IMR-90 (cell line): ENCODE results near the gene PANK3. TPM values are rescaled to one million over a fixed set of nuclear protein-coding genes. Genes with fewer than 3 reads are reported as not detected.

Experiments
- ATAC-seq: fragments of 200-7000 bp; cut with Tn5 transposase; 2 replicates; pipeline ENCODE4 v1.9.1; 2020; ENCODE audit warnings: low read depth, mild to moderate bottlenecking, moderate library complexity
- BruUV-seq: library from RNA; stranded (reverse); fragments of 400-500 nt; replicated peaks from 2 replicates; lab custom pipeline; 2021; lab: Mats Ljungman, UMichigan
- CTCF ChIA-PET: fragments of 300-600 bp; formaldehyde crosslinking; extraction: SDS; loops from one replicate; lab custom pipeline; 2021; ENCODE audit warnings: antibody characterized with exemption; lab: Yijun Ruan, JAX
- POLR2A ChIA-PET: fragments of 300-600 bp; sonication (Branson Sonifier 250); formaldehyde crosslinking; loops from one replicate; lab custom pipeline; 2022; ENCODE audit warnings: antibody characterized with exemption; ENCODE audit not compliant: unreplicated experiment; lab: Charles Lee
- DNase-seq: peaks from one replicate; pipeline ENCODE4 v3.0.0; 2013
- H2AFZ ChIP-seq: replicated peaks from 2 replicates; pipeline ENCODE3; 2013; ENCODE audit warnings: low read length, mild to moderate bottlenecking; ENCODE audit not compliant: poor library complexity
- H2AK5ac ChIP-seq: 2 replicates; pipeline ENCODE4 v1.6.1; 2013; ENCODE audit warnings: low read depth, low read length, inconsistent platforms
- H2AK9ac ChIP-seq: replicated peaks from 2 replicates; pipeline ENCODE3; 2013; ENCODE audit warnings: mild to moderate bottlenecking, low read depth, low read length, moderate library complexity; ENCODE audit not compliant: poor library complexity
- H2BK120ac ChIP-seq: 2 replicates; pipeline ENCODE4 v1.6.1; 2013; ENCODE audit warnings: low read depth, low read length, inconsistent platforms
- H2BK15ac ChIP-seq: 3 replicates; pipeline ENCODE4 v1.6.1; 2013; ENCODE audit warnings: low read depth, low read length, inconsistent platforms
- H2BK20ac ChIP-seq: 2 replicates; pipeline ENCODE4 v1.6.1; 2013; ENCODE audit warnings: low read depth, mild to moderate bottlenecking, inconsistent platforms, low read length, moderate library complexity
- H2BK5ac ChIP-seq: 2 replicates; pipeline ENCODE4 v1.6.1; 2013; ENCODE audit warnings: mild to moderate bottlenecking, low read depth, low read length, inconsistent platforms; ENCODE audit not compliant: poor library complexity, severe bottlenecking
- H3K14ac ChIP-seq: replicated peaks from 2 replicates; pipeline ENCODE4 v1.6.1; 2013; ENCODE audit warnings: low read depth, low read length, inconsistent platforms
- H3K18ac ChIP-seq: 2 replicates; pipeline ENCODE4 v1.6.1; 2013; ENCODE audit warnings: low read depth, low read length, control low read depth
- H3K23ac ChIP-seq: 2 replicates; pipeline ENCODE4 v1.6.1; 2013; ENCODE audit warnings: low read depth, low read length, inconsistent platforms
- H3K27ac ChIP-seq: 2 replicates; pipeline ENCODE4 v1.5.1; 2013; ENCODE audit warnings: mild to moderate bottlenecking, control low read depth, low read length; ENCODE audit not compliant: insufficient read depth
- H3K27me3 ChIP-seq: 2 replicates; pipeline ENCODE4 v1.6.1; 2013; ENCODE audit warnings: low read length; ENCODE audit not compliant: control insufficient read depth, insufficient read depth
- H3K36me3 ChIP-seq: 2 replicates; pipeline ENCODE4 v1.6.1; 2013; ENCODE audit warnings: low read length, mixed read lengths; ENCODE audit not compliant: control insufficient read depth, insufficient read depth
- H3K4ac ChIP-seq: 2 replicates; pipeline ENCODE4 v1.6.1; 2013; ENCODE audit warnings: low read depth, low read length, inconsistent platforms
- H3K4me1 ChIP-seq: 2 replicates; pipeline ENCODE4 v1.6.1; 2013; ENCODE audit warnings: low read length, mixed read lengths; ENCODE audit not compliant: control insufficient read depth, insufficient read depth
- H3K4me2 ChIP-seq: 2 replicates; pipeline ENCODE4 v1.6.1; 2013; ENCODE audit warnings: low read depth, mild to moderate bottlenecking, control low read depth, low read length, moderate library complexity
- H3K4me3 ChIP-seq: 2 replicates; pipeline ENCODE4 v1.5.1; 2013; ENCODE audit warnings: low read depth, mild to moderate bottlenecking, control low read depth, low read length, moderate library complexity; ENCODE audit not compliant: insufficient read depth
- H3K56ac ChIP-seq: 2 replicates; pipeline ENCODE4 v1.6.1; 2013; ENCODE audit warnings: low read length, inconsistent platforms; ENCODE audit not compliant: insufficient read depth; ENCODE audit errors: extremely low read depth
- H3K79me1 ChIP-seq, 2 experiments: 2 replicates each; pipeline ENCODE4 v1.6.1; 2013; ENCODE audit warnings: low read length in 2 of 2, inconsistent platforms in 1 of 2, low read depth in 1 of 2
- H3K9ac ChIP-seq: 2 replicates; pipeline ENCODE4 v1.6.1; 2013; ENCODE audit warnings: low read depth, low read length, control low read depth
- H3K9me1 ChIP-seq: 2 replicates; pipeline ENCODE4 v1.6.1; 2013; ENCODE audit warnings: low read length, inconsistent platforms; ENCODE audit not compliant: insufficient read depth
- H3K9me3 ChIP-seq: 2 replicates; pipeline ENCODE4 v1.6.1; 2013; ENCODE audit warnings: low read length; ENCODE audit not compliant: control insufficient read depth, insufficient read depth
- H4K20me1 ChIP-seq: 2 replicates; pipeline ENCODE4 v1.6.1; 2013; ENCODE audit warnings: low read length, inconsistent platforms; ENCODE audit not compliant: insufficient read depth
- H4K5ac ChIP-seq: 2 replicates; pipeline ENCODE4 v1.6.1; 2013; ENCODE audit warnings: mild to moderate bottlenecking, low read depth, low read length, control low read depth
- H4K8ac ChIP-seq, 2 experiments: 2 replicates each; pipeline ENCODE4 v1.6.1; 2013; ENCODE audit warnings: low read depth in 2 of 2, low read length in 2 of 2, control low read depth in 1 of 2, inconsistent platforms in 1 of 2
- H4K91ac ChIP-seq: 2 replicates; pipeline ENCODE4 v1.6.1; 2013; ENCODE audit warnings: low read depth, low read length, inconsistent platforms; ENCODE audit not compliant: insufficient read depth
- BHLHE40 ChIP-seq: fragments of 150-350 bp; IDR thresholded peaks from 2 replicates; pipeline ENCODE4 v1.6.1; 2016; ENCODE audit warnings: mild to moderate bottlenecking, low read depth, low read length
- CEBPB ChIP-seq: IDR thresholded peaks from 2 replicates; pipeline ENCODE4 v1.6.1; 2012; ENCODE audit warnings: low read depth, low read length, improper control_type of control experiment
- CHD1 ChIP-seq: IDR thresholded peaks from 2 replicates; pipeline ENCODE4 v1.6.1; 2012; ENCODE audit warnings: low read depth, low read length, improper control_type of control experiment
- CTCF ChIP-seq: conservative IDR thresholded peaks from 2 replicates; pipeline ENCODE4 v1.5.1; 2012; ENCODE audit warnings: mild to moderate bottlenecking, low read depth, low read length, improper control_type of control experiment
- FOS ChIP-seq: fragments of 150-350 bp; IDR thresholded peaks from 2 replicates; pipeline ENCODE4 v1.6.1; 2016; ENCODE audit warnings: low read depth, low read length
- MAFK ChIP-seq: IDR thresholded peaks from 2 replicates; pipeline ENCODE4 v1.6.1; 2012; ENCODE audit warnings: low read depth, low read length, improper control_type of control experiment
- MAZ ChIP-seq: IDR thresholded peaks from 2 replicates; pipeline ENCODE4 v1.6.1; 2012; ENCODE audit warnings: low read depth, mild to moderate bottlenecking, low read length, improper control_type of control experiment, moderate library complexity, borderline replicate concordance
- MXI1 ChIP-seq: IDR thresholded peaks from 2 replicates; pipeline ENCODE4 v1.6.1; 2012; ENCODE audit warnings: low read depth, mild to moderate bottlenecking, low read length, moderate library complexity, borderline replicate concordance
- NFE2L2 ChIP-seq: fragments of 150-350 bp; IDR thresholded peaks from 2 replicates; pipeline ENCODE4 v1.6.1; 2016; ENCODE audit warnings: low read depth, mild to moderate bottlenecking, low read length
- POLR2A ChIP-seq: IDR thresholded peaks from 2 replicates; pipeline ENCODE4 v1.6.1; 2012; ENCODE audit warnings: mild to moderate bottlenecking, low read depth, low read length
- RAD21 ChIP-seq: IDR thresholded peaks from 2 replicates; pipeline ENCODE4 v1.6.1; 2012; ENCODE audit warnings: low read length, improper control_type of control experiment
- RCOR1 ChIP-seq: IDR thresholded peaks from 2 replicates; pipeline ENCODE4 v1.6.1; 2012; ENCODE audit warnings: mild to moderate bottlenecking, low read length, improper control_type of control experiment; ENCODE audit not compliant: insufficient replicate concordance
- RFX5 ChIP-seq: IDR thresholded peaks from 2 replicates; pipeline ENCODE4 v1.8.0; 2012; ENCODE audit warnings: low read depth, mild to moderate bottlenecking, low read length, moderate library complexity
- SMC3 ChIP-seq: fragments of 150-350 bp; IDR thresholded peaks from 2 replicates; pipeline ENCODE4 v1.6.1; 2016; ENCODE audit warnings: low read depth, mild to moderate bottlenecking, antibody characterized with exemption, low read length, moderate library complexity
- WGBS, 2 experiments: methylation state at CpG; one replicate each; pipeline versions ENCODE4 v1.1.5 to v1.1.7; 2013; ENCODE audit warnings: missing lambda C conversion rate in 2 of 2; ENCODE audit not compliant: insufficient read length in 1 of 2; ENCODE audit errors: extremely low coverage in 2 of 2; 5-methylcytosine and 5-hydroxymethylcytosine counted together
- dilution Hi-C: fragments of 300-500 bp; cut with HindIII; formaldehyde crosslinking; loops from one replicate; pipeline ENCODE4 v1.14.3; 2018; ENCODE audit warnings: low sequenced_read_pairs; ENCODE audit not compliant: unreplicated experiment
- in situ Hi-C: fragments of 300-500 bp; cut with MboI; formaldehyde crosslinking; loops from 3 replicates; pipeline ENCODE4 v1.14.3; 2019; ENCODE audit warnings: low sequenced_read_pairs, inconsistent platforms, mixed read lengths
- intact Hi-C: fragments of 100-400 bp; cut with micrococcal nuclease; formaldehyde crosslinking; loops from 2 replicates; pipeline ENCODE4 v1.10.0; 2022
- polyA plus RNA-seq, 3 experiments: library from polyadenylated mRNA; depleted of rRNA; stranded (reverse); fragments of >200 nt; gene quantifications; 2 replicates each; pipeline ENCODE4 v1.2.3, GENCODE V29; 2012; ENCODE audit warnings: low replicate concordance in 1 of 3
- total RNA-seq: library from RNA; depleted of rRNA; stranded (reverse); fragments of >200 nt; gene quantifications from 2 replicates; pipeline ENCODE4 v1.2.3, GENCODE V29; 2012
- TF ChIP-seq, protein P1 (sequence below): fragments of 150-350 bp; IDR thresholded peaks from 2 replicates; pipeline ENCODE4 v1.6.1; 2016; ENCODE audit warnings: low read depth, mild to moderate bottlenecking, low read length, moderate library complexity, borderline replicate concordance
- TF ChIP-seq, protein P2 (sequence below): fragments of 150-350 bp; IDR thresholded peaks from 2 replicates; pipeline ENCODE4 v1.6.1; 2017; ENCODE audit warnings: mild to moderate bottlenecking, antibody characterized with exemption, low read length, low read depth

The PANK3 gene
- total and polyA plus RNA-seq, 2 of the 4 experiments (the other 2 are of a cell fraction), result 6.9 to 21.0 TPM

- H3K18ac ChIP-seq, result no peak overlapping the region
- no peak overlapping the region for H2AK5ac ChIP-seq
- intact Hi-C loops (no loop called here), in situ Hi-C loops (no loop called here), dilution Hi-C loops (no loop called here)
- H4K8ac ChIP-seq, result no peak overlapping the region
- no peak overlapping the region for H3K4ac ChIP-seq
- H3K79me1 ChIP-seq, result no peaks in the 10 kb centered on the region
- H3K4me2 ChIP-seq, result no peak overlapping the region
- no peak overlapping the region for H2BK5ac ChIP-seq
- BruUV-seq, result no TSS peak
- no peak overlapping the region for H3K4me3 ChIP-seq
- no peak overlapping the region for H3K27ac ChIP-seq
- no peaks in the 10 kb centered on the region for H3K9me1 ChIP-seq
- H3K4me1 ChIP-seq, result no peaks in the 10 kb centered on the region
- H3K9me3 ChIP-seq, result no peaks in the 10 kb centered on the region
- 80% methylated on average over 3 of the region's 10 CpGs; no CpG with 5 or more reads in 1 of the 2 experiments for WGBS, 2 experiments
- no peak overlapping the region for H3K14ac ChIP-seq
- no peak overlapping the region for H3K56ac ChIP-seq
- H2AK9ac ChIP-seq, result no peak overlapping the region
- no peak overlapping the region for H3K9ac ChIP-seq
- TF ChIP-seq NFE2L2 (no peak), CTCF (no peak), MXI1 (no peak), RCOR1 (no peak), MAZ (no peak), FOS (no peak), BHLHE40 (no peak), RAD21 (no peak), MAFK (no peak), CHD1 (no peak), CEBPB (no peak), POLR2A (no peak), RFX5 (no peak), SMC3 (no peak)
- TF ChIP-seq, protein P1, sequence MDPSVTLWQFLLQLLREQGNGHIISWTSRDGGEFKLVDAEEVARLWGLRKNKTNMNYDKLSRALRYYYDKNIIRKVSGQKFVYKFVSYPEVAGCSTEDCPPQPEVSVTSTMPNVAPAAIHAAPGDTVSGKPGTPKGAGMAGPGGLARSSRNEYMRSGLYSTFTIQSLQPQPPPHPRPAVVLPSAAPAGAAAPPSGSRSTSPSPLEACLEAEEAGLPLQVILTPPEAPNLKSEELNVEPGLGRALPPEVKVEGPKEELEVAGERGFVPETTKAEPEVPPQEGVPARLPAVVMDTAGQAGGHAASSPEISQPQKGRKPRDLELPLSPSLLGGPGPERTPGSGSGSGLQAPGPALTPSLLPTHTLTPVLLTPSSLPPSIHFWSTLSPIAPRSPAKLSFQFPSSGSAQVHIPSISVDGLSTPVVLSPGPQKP, result no peak
- TF ChIP-seq, protein P2, sequence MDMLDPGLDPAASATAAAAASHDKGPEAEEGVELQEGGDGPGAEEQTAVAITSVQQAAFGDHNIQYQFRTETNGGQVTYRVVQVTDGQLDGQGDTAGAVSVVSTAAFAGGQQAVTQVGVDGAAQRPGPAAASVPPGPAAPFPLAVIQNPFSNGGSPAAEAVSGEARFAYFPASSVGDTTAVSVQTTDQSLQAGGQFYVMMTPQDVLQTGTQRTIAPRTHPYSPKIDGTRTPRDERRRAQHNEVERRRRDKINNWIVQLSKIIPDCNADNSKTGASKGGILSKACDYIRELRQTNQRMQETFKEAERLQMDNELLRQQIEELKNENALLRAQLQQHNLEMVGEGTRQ, result no peak
- H2BK20ac ChIP-seq, result no peak overlapping the region
- no peak overlapping the region for H2BK120ac ChIP-seq
- no peaks in the 10 kb centered on the region; the same call in none of the 2 replicates for H3K27me3 ChIP-seq
- CTCF ChIA-PET, result no interaction called here
- no peak overlapping the region for H2AFZ ChIP-seq
- H4K91ac ChIP-seq, result no peak overlapping the region
- ATAC-seq (no peak), DNase-seq (no peak)
- no peak overlapping the region for H4K5ac ChIP-seq
- POLR2A ChIA-PET, result no interaction called here
- no peaks in the 10 kb centered on the region for H4K20me1 ChIP-seq
- no peak overlapping the region for H2BK15ac ChIP-seq
- no peak overlapping the region for H3K23ac ChIP-seq
- no peaks in the 10 kb centered on the region for H3K36me3 ChIP-seq
Measured at GRCh38 chr5:168614661-168615060, 35.5 kb upstream of the PANK3 start.
